GM12878 (cell line): ENCODE results near the gene PCNP. TPM values are rescaled to one million over a fixed set of nuclear protein-coding genes. Genes with fewer than 3 reads are reported as not detected.
"Not testable (repeated sequence)": the region's sequence is repeated elsewhere in the genome, so short reads cannot be mapped to it uniquely, and the experiment has no call there.

Experiments
- ATAC-seq: fragments of 200-7000 bp; cut with Tn5 transposase; 3 replicates; pipeline ENCODE4 v1.9.1; 2020; ENCODE audit warnings: mild to moderate bottlenecking, moderate library complexity
- BruUV-seq: library from RNA; stranded (reverse); fragments of 400-500 nt; replicated peaks from 2 replicates; lab custom pipeline; 2021; lab: Mats Ljungman, UMichigan
- CTCF ChIA-PET: fragments of 300-600 bp; sonication (Branson Sonifier 250); formaldehyde crosslinking; extraction: SDS; loops from one replicate; lab custom pipeline; 2021; ENCODE audit warnings: inconsistent platforms; lab: Yijun Ruan, JAX
- POLR2A ChIA-PET: fragments of 350-600 bp; formaldehyde crosslinking; extraction: SDS; loops from one replicate; lab custom pipeline; 2021; ENCODE audit warnings: inconsistent platforms; lab: Charles Lee
- RAD21 ChIA-PET: fragments of 300-600 bp; sonication (Branson Sonifier 250); formaldehyde crosslinking; loops from one replicate; lab custom pipeline; 2023; ENCODE audit warnings: antibody characterized with exemption; ENCODE audit not compliant: unreplicated experiment; lab: Charles Lee
- SMC1A ChIA-PET: fragments of 300-600 bp; sonication (Branson Sonifier 250); formaldehyde crosslinking; loops from one replicate; lab custom pipeline; 2023; ENCODE audit not compliant: unreplicated experiment, uncharacterized antibody; lab: Charles Lee
- DNase-seq: peaks from one replicate; pipeline ENCODE4 v3.0.0-alpha.2; 2011; ENCODE audit warnings: low read depth, low spot score
- FAIRE-seq: peaks from 3 replicates; lab custom pipeline; 2011; peaks lifted over from hg19 to GRCh38; lab: Jason Lieb, UNC
- H2AFZ ChIP-seq: 2 replicates; pipeline ENCODE4 v1.6.0; 2011; ENCODE audit warnings: low read depth, low read length, control low read depth; ENCODE audit not compliant: control insufficient read depth
- H3K27ac ChIP-seq: 2 replicates; pipeline ENCODE4 v1.5.1; 2011; ENCODE audit warnings: control low read depth; ENCODE audit not compliant: control insufficient read depth, insufficient read depth
- H3K27me3 ChIP-seq, 2 experiments: replicated peaks in 1 of 2; 2 replicates each; pipeline versions ENCODE4 v1.6.0 to v1.6.1; 2011; ENCODE audit warnings: low read length in 1 of 2; ENCODE audit not compliant: control insufficient read depth in 2 of 2, insufficient read depth in 2 of 2
- H3K36me3 ChIP-seq, 2 experiments: 2 replicates each; pipeline ENCODE4 v1.5.1; 2011; ENCODE audit warnings: low read length in 1 of 2; ENCODE audit not compliant: control insufficient read depth in 2 of 2, insufficient read depth in 2 of 2
- H3K4me1 ChIP-seq: 2 replicates; pipeline ENCODE4 v1.6.1; 2011; ENCODE audit warnings: mild to moderate bottlenecking, low read length, moderate library complexity, mixed read lengths; ENCODE audit not compliant: control insufficient read depth, insufficient read depth
- H3K4me2 ChIP-seq: 2 replicates; pipeline ENCODE4 v1.6.0; 2011; ENCODE audit warnings: control low read depth; ENCODE audit not compliant: control insufficient read depth, insufficient read depth
- H3K4me3 ChIP-seq: fragments of 200-600 bp; sonication (generic); 2 replicates; pipeline ENCODE4 v1.5.1; 2016
- H3K79me2 ChIP-seq: 2 replicates; pipeline ENCODE4 v1.6.0; 2011; ENCODE audit warnings: low read length; ENCODE audit not compliant: control insufficient read depth, insufficient read depth
- H3K9ac ChIP-seq: 2 replicates; pipeline ENCODE4 v1.8.0; 2011; ENCODE audit warnings: low read length, control low read depth, mixed read lengths; ENCODE audit not compliant: control insufficient read depth, insufficient read depth
- H3K9me3 ChIP-seq: replicated peaks from 3 replicates; pipeline ENCODE4 v1.5.1; 2011; ENCODE audit warnings: mild to moderate bottlenecking, low read length; ENCODE audit not compliant: control insufficient read depth, insufficient read depth
- H4K20me1 ChIP-seq: 2 replicates; pipeline ENCODE4 v1.6.0; 2011; ENCODE audit not compliant: control insufficient read depth, insufficient read depth
- ATF7 ChIP-seq: fragments of 450-650 bp; IDR thresholded peaks from 2 replicates; pipeline ENCODE4 v1.6.1; 2016; ENCODE audit warnings: low read depth, mild to moderate bottlenecking
- CHD1 ChIP-seq: IDR thresholded peaks from 2 replicates; pipeline ENCODE4 v1.6.1; 2012; ENCODE audit warnings: low read depth, low read length, improper control_type of control experiment
- CHD2 ChIP-seq: IDR thresholded peaks from 2 replicates; pipeline ENCODE4 v1.6.1; 2011; ENCODE audit warnings: low read depth, low read length, improper control_type of control experiment, borderline replicate concordance
- NBN ChIP-seq: fragments of 450-650 bp; IDR thresholded peaks from 2 replicates; pipeline ENCODE4 v1.6.1; 2016
- SPI1 ChIP-seq: IDR thresholded peaks from 2 replicates; pipeline ENCODE4 v1.6.1; 2011; ENCODE audit warnings: low read depth, mild to moderate bottlenecking, low read length, moderate library complexity, borderline replicate concordance; ENCODE audit not compliant: insufficient read depth
- SUZ12 ChIP-seq: fragments of 200-600 bp; sonication (generic); IDR thresholded peaks from one replicate; pipeline ENCODE4 v1.6.1; 2018; ENCODE audit warnings: antibody characterized with exemption, mild to moderate bottlenecking; ENCODE audit not compliant: unreplicated experiment
- WGBS: methylation state at CpG from one replicate; pipeline ENCODE4 v1.1.6; 2016; ENCODE audit warnings: low lambda C conversion rate; ENCODE audit not compliant: insufficient replicate concordance, insufficient coverage; ENCODE audit errors: missing lambda C conversion rate; 5-methylcytosine and 5-hydroxymethylcytosine counted together
- in situ Hi-C: fragments of 300-500 bp; cut with MboI; formaldehyde crosslinking; loops from 9 replicates; pipeline ENCODE4 v1.14.3; 2018; ENCODE audit warnings: mixed read lengths
- intact Hi-C: fragments of 100-400 bp; cut with micrococcal nuclease; formaldehyde crosslinking; loops from one replicate; pipeline ENCODE4 v1.14.2; 2022; ENCODE audit not compliant: unreplicated experiment
- polyA plus RNA-seq, 11 experiments: library from polyadenylated mRNA; depleted of rRNA in 4 of 11; unstranded in 6 of 11; stranded (reverse) in 5 of 11; fragments of >200 nt; fragmentation: Nextera tagmentation in 4 of 11; fragmentation: Illumina TruSeq in 1 of 11; extraction: Ambion mirVana in 4 of 11; extraction: Trizol in 1 of 11; gene quantifications; 1 replicate in 1 of 11; 2 replicates in 10 of 11; pipeline versions ENCODE4 v1.2.1 to v1.2.3, GENCODE V29; 2011 to 2016; ENCODE audit warnings: inconsistent platforms in 2 of 11, missing spikeins in 2 of 11, low read depth in 1 of 11
- total RNA-seq, 4 experiments: library from RNA; depleted of rRNA in 3 of 4; stranded (reverse); fragments of >200 nt in 3 of 4; fragmentation: Illumina TruSeq in 1 of 4; extraction: Trizol in 1 of 4; gene quantifications; 2 replicates each; pipeline versions ENCODE4 v1.2.1 to v1.2.3, GENCODE V29; 2013 to 2021
- TF ChIP-seq, protein P1 (sequence below): fragments of 450-650 bp; formaldehyde crosslinking; IDR thresholded peaks from 2 replicates; pipeline ENCODE4 v1.5.0; 2022; ENCODE audit warnings: mild to moderate bottlenecking, missing genetic modification characterization

The PCNP gene
- total and polyA plus RNA-seq, 10 of the 15 experiments (the other 5 are each of a cell fraction or from before 2014, with no cell fraction given), result 49.8 to 179 (median 109) TPM

DNA sequence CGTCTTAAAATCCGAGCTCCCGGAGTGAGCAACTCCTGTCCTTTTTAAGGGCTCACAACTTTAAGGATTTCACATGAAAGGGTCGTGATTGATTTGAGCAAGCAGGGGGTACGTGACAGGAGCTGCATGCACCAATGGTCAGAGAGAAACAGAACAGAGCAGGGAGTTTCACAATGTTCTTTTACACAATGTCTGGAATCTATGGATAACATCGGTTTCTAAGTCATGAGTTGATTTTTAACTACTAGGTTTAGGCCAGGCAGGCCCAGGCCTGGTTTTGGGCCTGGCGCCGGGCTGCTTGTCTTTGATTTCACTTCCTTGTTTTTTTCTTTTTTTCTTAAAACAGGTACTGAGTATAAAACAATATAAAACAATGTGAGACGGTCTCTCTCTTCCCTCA, 39.0 kb downstream of the PCNP start:
- CTCF ChIA-PET, BruUV-seq, SMC1A ChIA-PET: not testable (repeated sequence)

DNA sequence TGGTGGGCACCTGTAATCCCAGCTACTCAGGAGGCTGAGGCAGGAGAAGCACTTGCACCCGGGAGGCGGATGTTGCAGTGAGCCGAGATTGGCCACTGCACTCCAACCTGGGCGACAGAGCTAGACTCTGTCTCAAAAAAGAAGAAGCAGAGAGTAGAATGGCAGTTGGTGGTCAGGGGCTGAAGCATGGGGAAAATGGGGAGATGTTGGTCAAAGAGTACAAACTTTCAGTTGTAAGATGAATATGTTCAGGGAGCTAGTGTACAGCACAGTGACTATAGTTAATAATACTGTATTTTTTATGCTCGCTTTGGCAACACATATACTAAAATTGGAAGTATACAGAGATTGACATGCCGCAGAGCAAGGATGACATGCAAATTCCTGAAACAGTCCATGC, 41.5 kb downstream of the PCNP start:
- FAIRE-seq, result no peak
- Histone ChIP-seq H3K4me1 (no peaks in the 10 kb centered on the region; the same call in 1 of the 2 replicates), H3K27ac (no peak overlapping the region), H3K27me3 (no peaks in the 10 kb centered on the region), H3K9ac (no peak overlapping the region), H4K20me1 (no peaks in the 10 kb centered on the region), H3K9me3 (no peaks in the 10 kb centered on the region), H2AFZ (no peak overlapping the region), H3K36me3 (no peaks in the 10 kb centered on the region), H3K79me2 (no peaks in the 10 kb centered on the region), H3K4me2 (no peak overlapping the region), H3K4me3 (no peak overlapping the region)
- POLR2A ChIA-PET, result no interaction called here
- CTCF ChIA-PET, result no interaction called here
- TF ChIP-seq CHD1, result no peak
- no peak for TF ChIP-seq ATF7
- no peak for TF ChIP-seq NBN
- TF ChIP-seq, protein P1, sequence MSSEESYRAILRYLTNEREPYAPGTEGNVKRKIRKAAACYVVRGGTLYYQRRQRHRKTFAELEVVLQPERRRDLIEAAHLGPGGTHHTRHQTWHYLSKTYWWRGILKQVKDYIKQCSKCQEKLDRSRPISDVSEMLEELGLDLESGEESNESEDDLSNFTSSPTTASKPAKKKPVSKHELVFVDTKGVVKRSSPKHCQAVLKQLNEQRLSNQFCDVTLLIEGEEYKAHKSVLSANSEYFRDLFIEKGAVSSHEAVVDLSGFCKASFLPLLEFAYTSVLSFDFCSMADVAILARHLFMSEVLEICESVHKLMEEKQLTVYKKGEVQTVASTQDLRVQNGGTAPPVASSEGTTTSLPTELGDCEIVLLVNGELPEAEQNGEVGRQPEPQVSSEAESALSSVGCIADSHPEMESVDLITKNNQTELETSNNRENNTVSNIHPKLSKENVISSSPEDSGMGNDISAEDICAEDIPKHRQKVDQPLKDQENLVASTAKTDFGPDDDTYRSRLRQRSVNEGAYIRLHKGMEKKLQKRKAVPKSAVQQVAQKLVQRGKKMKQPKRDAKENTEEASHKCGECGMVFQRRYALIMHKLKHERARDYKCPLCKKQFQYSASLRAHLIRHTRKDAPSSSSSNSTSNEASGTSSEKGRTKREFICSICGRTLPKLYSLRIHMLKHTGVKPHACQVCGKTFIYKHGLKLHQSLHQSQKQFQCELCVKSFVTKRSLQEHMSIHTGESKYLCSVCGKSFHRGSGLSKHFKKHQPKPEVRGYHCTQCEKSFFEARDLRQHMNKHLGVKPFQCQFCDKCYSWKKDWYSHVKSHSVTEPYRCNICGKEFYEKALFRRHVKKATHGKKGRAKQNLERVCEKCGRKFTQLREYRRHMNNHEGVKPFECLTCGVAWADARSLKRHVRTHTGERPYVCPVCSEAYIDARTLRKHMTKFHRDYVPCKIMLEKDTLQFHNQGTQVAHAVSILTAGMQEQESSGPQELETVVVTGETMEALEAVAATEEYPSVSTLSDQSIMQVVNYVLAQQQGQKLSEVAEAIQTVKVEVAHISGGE (CRISPR knock-in tag), result no peak
- TF ChIP-seq SUZ12, result no peak
- no peak for TF ChIP-seq CHD2
- no peak; the same call in 2 of the 3 replicates for ATAC-seq
- SMC1A ChIA-PET, result interaction anchor here (1.3 kb wide), 1 partner anchor 11 kb away, joined by 5 read pairs; no protein-coding TSS in a partner anchor
- 20% methylated on average over 6 of the region's 6 CpGs for WGBS
- DNase-seq, result no peak
- RAD21 ChIA-PET, result no interaction called here
- in situ Hi-C loops, result no loop called here
- intact Hi-C loops, result no loop called here
- no TSS peak for BruUV-seq

More for the DNA sequence above, 39.0 kb downstream of the PCNP start:
- FAIRE-seq, ATAC-seq, intact Hi-C loops, H3K4me3 ChIP-seq, H4K20me1 ChIP-seq, RAD21 ChIA-PET, H3K4me1 ChIP-seq, H3K9me3 ChIP-seq, DNase-seq, H3K27ac ChIP-seq, POLR2A ChIA-PET, H3K79me2 ChIP-seq, H3K4me2 ChIP-seq, H3K27me3 ChIP-seq, in situ Hi-C loops, H3K9ac ChIP-seq, H3K36me3 ChIP-seq: not testable (repeated sequence)
- 52% methylated on average over 8 of the region's 9 CpGs for WGBS
- peak; percentile 11; the same call in 1 of the 2 replicates for TF ChIP-seq SPI1
- peak overlapping the region; percentile 39; the same call in 1 of the 2 replicates for H2AFZ ChIP-seq
